ENCODE data around the gene FALEC.

FALEC gene

DNA sequence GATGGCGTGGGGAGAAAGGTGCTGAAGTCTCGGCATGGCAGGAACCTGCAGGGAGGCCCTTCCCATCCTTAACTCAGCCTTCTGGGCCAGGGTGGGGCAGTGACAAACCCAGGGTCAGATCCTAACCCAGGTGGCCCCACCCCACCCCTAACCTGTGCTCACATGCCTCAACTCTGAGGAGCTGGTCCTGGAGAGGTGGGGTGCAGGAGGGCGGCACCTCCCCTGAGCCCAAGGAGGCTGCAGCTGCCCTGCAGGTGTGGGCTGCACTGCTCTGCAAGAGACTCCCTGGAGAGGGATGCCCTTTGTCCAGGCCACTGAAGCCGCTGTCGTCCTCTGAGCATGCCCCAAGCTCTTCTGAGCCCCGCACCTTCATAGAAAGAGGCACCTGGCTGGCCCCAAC is 18.4 kb downstream of the FALEC start:
- Histone ChIP-seq H3K9me3 (ENCODE audit: insufficient read depth, low read depth, low read length) (no peaks in the 10 kb centered on the region), H3K4me3 (ENCODE audit: low read length) (no peak overlapping the region), H3K36me3 (ENCODE audit: insufficient read depth, low read depth, low read length) (no peaks in the 10 kb centered on the region), H3K27me3 (ENCODE audit: insufficient read depth, low read length) (no peaks in the 10 kb centered on the region), H3K4me1 (ENCODE audit: insufficient read depth, low read length) (peaks cover 5% of the 10 kb centered on the region), H3K27ac (ENCODE audit: low read length) (no peak overlapping the region), H3K9ac (ENCODE audit: low read depth, low read length) (no peak overlapping the region)

- no peak overlapping the region for H3K4me3 ChIP-seq (ENCODE audit: low read length)
Measured at GRCh38 chr1:150535511-150536287, 20.1 kb downstream of the FALEC start.

DNA sequence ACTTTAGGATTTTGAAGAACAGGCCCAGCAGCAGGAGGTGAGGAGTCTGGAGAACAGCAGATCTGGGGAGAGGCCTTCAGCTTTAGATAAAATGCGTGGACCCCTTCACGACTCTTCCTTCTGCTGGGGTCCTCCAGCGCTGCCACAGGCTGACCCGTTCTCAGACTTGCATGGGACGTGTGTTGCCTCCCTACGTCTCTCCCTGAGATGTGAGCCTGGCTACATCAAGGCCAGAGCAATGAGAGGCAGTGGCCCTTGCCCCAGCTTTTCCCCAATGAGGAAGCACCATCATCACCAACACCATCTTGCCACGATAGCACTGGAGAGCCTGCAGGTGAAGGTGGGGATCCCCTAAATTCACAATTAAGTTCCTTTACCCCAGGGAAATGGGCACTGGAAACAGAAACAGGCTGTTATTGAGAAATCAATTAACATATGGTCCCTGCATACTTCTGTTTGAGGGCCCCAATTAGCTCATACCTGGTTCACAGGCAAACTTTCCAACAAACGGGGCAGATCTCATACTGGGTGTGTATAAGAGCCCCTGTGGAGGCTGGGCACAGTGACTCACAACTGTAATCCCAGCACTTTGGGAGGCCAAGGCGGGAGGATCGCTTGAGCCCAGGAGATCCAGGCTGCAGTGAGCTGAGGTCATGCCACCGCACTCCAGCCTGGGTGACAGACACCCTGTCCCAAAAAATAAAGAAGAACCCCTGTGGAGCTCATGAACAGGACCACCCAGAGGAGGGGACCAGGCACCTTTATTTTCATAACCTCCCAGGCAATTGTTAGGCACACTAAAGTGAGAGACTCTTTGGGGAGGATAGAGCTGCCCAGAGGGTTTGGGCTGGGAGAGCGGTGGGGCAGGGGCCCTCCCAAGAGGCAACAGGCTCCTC is 21.5 kb downstream of the FALEC start:
- H3K4me3 ChIP-seq (ENCODE audit: low read length): no peak overlapping the region
- no peaks in the 10 kb centered on the region for H3K9me3 ChIP-seq (ENCODE audit: insufficient read depth, low read depth, low read length)
- H3K27ac ChIP-seq (ENCODE audit: low read length): no peak overlapping the region
- H3K27me3 ChIP-seq (ENCODE audit: insufficient read depth, low read length): no peaks in the 10 kb centered on the region
- H3K9ac ChIP-seq (ENCODE audit: low read depth, low read length): no peak overlapping the region
- H3K4me1 ChIP-seq (ENCODE audit: insufficient read depth, low read length): peaks cover 5% of the 10 kb centered on the region
- H3K36me3 ChIP-seq (ENCODE audit: insufficient read depth, low read depth, low read length): no peaks in the 10 kb centered on the region

More at GRCh38 chr1:150535511-150536287, 20.1 kb downstream of the FALEC start:
- Histone ChIP-seq H3K4me1 (ENCODE audit: insufficient read depth, low read length) (peaks cover 5% of the 10 kb centered on the region), H3K36me3 (ENCODE audit: insufficient read depth, low read depth, low read length) (no peaks in the 10 kb centered on the region), H3K9ac (ENCODE audit: low read depth, low read length) (no peak overlapping the region), H3K27ac (ENCODE audit: low read length) (no peak overlapping the region), H3K27me3 (ENCODE audit: insufficient read depth, low read length) (no peaks in the 10 kb centered on the region), H3K9me3 (ENCODE audit: insufficient read depth, low read depth, low read length) (no peaks in the 10 kb centered on the region)

- H3K9ac ChIP-seq (ENCODE audit: low read depth, low read length): peak overlapping the region; percentile 29; the same call in 1 of the 2 replicates
- no peaks in the 10 kb centered on the region for H3K36me3 ChIP-seq (ENCODE audit: insufficient read depth, low read depth, low read length)
- H3K27me3 ChIP-seq (ENCODE audit: insufficient read depth, low read length): no peaks in the 10 kb centered on the region
- H3K4me3 ChIP-seq (ENCODE audit: low read length): no peak overlapping the region
- no peak overlapping the region for H3K27ac ChIP-seq (ENCODE audit: low read length)
- H3K4me1 ChIP-seq (ENCODE audit: insufficient read depth, low read length): peaks cover 5% of the 10 kb centered on the region
- no peaks in the 10 kb centered on the region for H3K9me3 ChIP-seq (ENCODE audit: insufficient read depth, low read depth, low read length)
Measured at GRCh38 chr1:150537732-150538684, 22.5 kb downstream of the FALEC start.

DNA sequence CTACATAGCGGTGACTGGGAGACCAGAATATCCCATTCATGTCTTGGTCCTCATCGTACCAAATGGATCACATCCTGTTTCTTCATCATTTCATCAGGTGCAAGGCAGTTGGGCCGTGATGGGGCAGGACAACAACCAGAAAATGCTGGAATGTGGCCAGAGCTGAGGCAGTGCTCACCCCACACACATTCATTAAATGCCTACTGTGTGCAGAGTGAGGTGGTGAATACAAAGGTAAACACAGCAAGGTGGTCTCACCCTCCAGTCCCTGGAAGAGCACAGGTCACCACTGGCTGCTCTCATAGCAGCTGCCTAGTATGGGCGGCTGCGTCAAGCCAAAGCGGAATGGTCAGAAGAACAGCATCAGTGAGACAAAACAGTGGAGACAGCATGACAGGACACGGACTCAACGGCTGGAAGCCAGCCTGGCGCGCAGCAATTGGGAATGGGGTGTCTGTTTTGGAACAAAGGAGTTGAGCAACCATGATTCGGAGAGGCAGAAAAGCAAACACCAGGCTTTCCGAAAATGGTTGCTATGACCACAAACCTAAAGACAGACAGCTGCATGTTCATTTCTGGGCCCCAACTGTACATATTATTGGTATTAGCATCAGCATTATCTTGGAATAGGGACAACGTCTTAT is 28.1 kb downstream of the FALEC start:
- H3K9me3 ChIP-seq (ENCODE audit: insufficient read depth, low read depth, low read length): no peaks in the 10 kb centered on the region
- no peaks in the 10 kb centered on the region for H3K4me1 ChIP-seq (ENCODE audit: insufficient read depth, low read length)
- no peaks in the 10 kb centered on the region for H3K36me3 ChIP-seq (ENCODE audit: insufficient read depth, low read depth, low read length)
- H3K27ac ChIP-seq (ENCODE audit: low read length): no peak overlapping the region
- no peak overlapping the region for H3K9ac ChIP-seq (ENCODE audit: low read depth, low read length)
- peaks cover 15% of the 10 kb centered on the region for H3K27me3 ChIP-seq (ENCODE audit: insufficient read depth, low read length)
- H3K4me3 ChIP-seq (ENCODE audit: low read length): no peak overlapping the region

DNA sequence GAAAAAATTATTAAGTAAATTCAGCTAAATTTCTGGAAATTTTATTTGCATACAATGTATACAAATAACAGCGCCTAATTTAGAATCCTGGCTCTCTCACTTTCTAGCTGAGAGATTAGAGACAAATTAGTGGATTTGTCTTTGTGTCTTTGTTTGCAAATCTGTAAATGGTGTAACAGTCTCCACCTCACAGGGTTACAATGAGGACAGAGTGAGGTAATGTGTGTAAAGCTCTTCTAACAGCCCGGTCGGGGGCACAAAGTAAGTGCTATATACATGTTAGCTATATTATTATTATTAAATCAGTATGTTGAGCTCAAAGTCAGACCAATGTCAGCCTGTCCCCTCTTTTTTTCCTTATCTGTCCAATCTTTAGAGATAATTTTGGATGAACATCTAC is 28.7 kb downstream of the FALEC start:
- Histone ChIP-seq H3K36me3 (ENCODE audit: insufficient read depth, low read depth, low read length) (no peaks in the 10 kb centered on the region), H3K9me3 (ENCODE audit: insufficient read depth, low read depth, low read length) (no peaks in the 10 kb centered on the region), H3K9ac (ENCODE audit: low read depth, low read length) (no peak overlapping the region), H3K27ac (ENCODE audit: low read length) (no peak overlapping the region), H3K4me3 (ENCODE audit: low read length) (no peak overlapping the region), H3K27me3 (ENCODE audit: insufficient read depth, low read length) (peaks cover 18% of the 10 kb centered on the region), H3K4me1 (ENCODE audit: insufficient read depth, low read length) (no peaks in the 10 kb centered on the region)

GRCh38 chr1:150545486-150546032 is 30.0 kb downstream of the FALEC start:
- no peak overlapping the region for H3K9ac ChIP-seq (ENCODE audit: low read depth, low read length)
- H3K36me3 ChIP-seq (ENCODE audit: insufficient read depth, low read depth, low read length): no peaks in the 10 kb centered on the region
- no peaks in the 10 kb centered on the region for H3K9me3 ChIP-seq (ENCODE audit: insufficient read depth, low read depth, low read length)
- no peaks in the 10 kb centered on the region for H3K4me1 ChIP-seq (ENCODE audit: insufficient read depth, low read length)
- H3K4me3 ChIP-seq (ENCODE audit: low read length): no peak overlapping the region
- peaks cover 30% of the 10 kb centered on the region for H3K27me3 ChIP-seq (ENCODE audit: insufficient read depth, low read length)
- no peak overlapping the region for H3K27ac ChIP-seq (ENCODE audit: low read length)

GRCh38 chr1:150546294-150546937 is 30.9 kb downstream of the FALEC start:
- Histone ChIP-seq H3K36me3 (ENCODE audit: insufficient read depth, low read depth, low read length) (no peaks in the 10 kb centered on the region), H3K27ac (ENCODE audit: low read length) (no peak overlapping the region), H3K4me3 (ENCODE audit: low read length) (no peak overlapping the region), H3K27me3 (ENCODE audit: insufficient read depth, low read length) (peaks cover 35% of the 10 kb centered on the region), H3K9me3 (ENCODE audit: insufficient read depth, low read depth, low read length) (no peaks in the 10 kb centered on the region), H3K9ac (ENCODE audit: low read depth, low read length) (no peak overlapping the region), H3K4me1 (ENCODE audit: insufficient read depth, low read length) (no peaks in the 10 kb centered on the region)

DNA sequence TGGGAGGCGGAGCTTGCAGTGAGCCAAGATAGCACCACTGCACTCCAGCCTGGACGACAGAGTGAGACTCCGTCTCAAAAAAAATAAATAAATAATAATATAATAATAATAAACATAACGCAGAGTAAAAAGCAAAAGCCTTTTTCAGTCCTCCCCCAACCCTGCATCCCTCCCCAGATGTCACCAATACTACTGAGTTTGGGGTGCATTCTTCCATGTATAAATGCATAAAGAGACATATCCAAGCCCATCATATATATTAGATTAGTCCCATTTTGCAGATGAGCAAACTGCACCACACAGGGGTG is 32.7 kb downstream of the FALEC start:
- Histone ChIP-seq H3K36me3 (ENCODE audit: insufficient read depth, low read depth, low read length) (no peaks in the 10 kb centered on the region), H3K9me3 (ENCODE audit: insufficient read depth, low read depth, low read length) (no peaks in the 10 kb centered on the region), H3K4me3 (ENCODE audit: low read length) (peak overlapping the region; percentile 57), H3K27me3 (ENCODE audit: insufficient read depth, low read length) (peaks cover 35% of the 10 kb centered on the region), H3K9ac (ENCODE audit: low read depth, low read length) (no peak overlapping the region; the same call in 1 of the 2 replicates), H3K4me1 (ENCODE audit: insufficient read depth, low read length) (peaks cover 3% of the 10 kb centered on the region; the same call in 1 of the 2 replicates), H3K27ac (ENCODE audit: low read length) (no peak overlapping the region)

DNA sequence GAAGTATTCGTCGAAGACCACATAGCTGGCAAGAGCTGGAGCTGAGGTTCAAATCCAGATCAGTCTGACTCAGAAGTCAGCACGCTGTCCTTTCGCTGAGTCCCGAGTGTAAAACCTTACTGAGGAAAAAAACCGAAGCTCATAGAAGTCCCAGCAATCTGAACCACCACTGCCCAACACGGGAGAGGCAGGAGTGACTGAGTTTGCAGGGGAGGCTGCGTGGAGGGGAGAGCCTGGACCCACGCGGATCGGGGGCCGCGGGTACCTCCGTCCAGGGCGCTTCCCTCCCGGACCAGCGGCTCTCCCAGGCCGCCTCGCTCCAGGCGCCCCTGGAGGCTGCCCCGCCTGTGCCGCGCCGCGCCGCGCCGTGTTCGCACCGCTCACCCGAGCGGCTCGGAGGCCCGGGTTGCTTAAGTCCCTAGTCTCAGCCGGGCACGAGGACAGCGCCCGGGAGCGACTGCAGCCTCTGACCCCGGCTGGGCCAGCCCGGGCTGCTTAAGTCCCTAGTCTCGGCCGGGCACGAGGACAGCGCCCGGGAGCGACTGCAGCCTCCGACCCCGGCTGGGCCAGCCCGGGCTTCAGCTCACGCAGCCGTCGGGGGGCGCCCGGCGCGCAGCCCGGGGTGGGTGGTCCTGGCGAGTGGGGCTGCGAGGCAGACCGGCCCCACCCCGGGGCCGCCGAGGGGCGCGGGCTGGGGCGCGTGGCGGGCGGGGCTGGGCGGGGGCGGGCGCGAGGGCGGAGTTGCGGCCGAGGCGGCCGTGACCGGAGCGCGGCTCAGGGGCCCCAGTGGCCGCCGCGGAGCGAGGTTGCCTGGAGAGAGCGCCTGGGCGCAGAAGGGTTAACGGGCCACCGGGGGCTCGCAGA is 33.3 kb downstream of the FALEC start, which contains the start of gene ADAMTSL4:
Gene ADAMTSL4, plus strand, starts transcription at position 777 of the 864 bp plus-strand sequence. CDS start 2,881 bp downstream, outside the sequence.
- H3K27ac ChIP-seq (ENCODE audit: low read length): no peak within 1 kb of the TSS

More for the DNA sequence above, 33.3 kb downstream of the FALEC start, which contains the start of gene ADAMTSL4:
- no peaks in the 10 kb centered on the region for H3K9me3 ChIP-seq (ENCODE audit: insufficient read depth, low read depth, low read length)
- peaks cover 3% of the 10 kb centered on the region; the same call in 1 of the 2 replicates for H3K4me1 ChIP-seq (ENCODE audit: insufficient read depth, low read length)
- H3K36me3 ChIP-seq (ENCODE audit: insufficient read depth, low read depth, low read length): no peaks in the 10 kb centered on the region
- H3K4me3 ChIP-seq (ENCODE audit: low read length): peak within 1 kb of the TSS; percentile 57
- H3K27me3 ChIP-seq (ENCODE audit: insufficient read depth, low read length): peaks cover 35% of the 10 kb centered on the region
- peak within 1 kb of the TSS; percentile 67; the same call in 1 of the 2 replicates for H3K9ac ChIP-seq (ENCODE audit: low read depth, low read length)

All from iPS-20b (cell line).